Mesendoderm (in vitro differentiated cells): ENCODE measurements around the gene TGFBR1.
A peak's percentile ranks its signal among the peaks of the same experiment; 100 is the strongest.

Source experiments
- DNase-seq: peaks from one replicate; pipeline ENCODE4 v3.0.0; 2013
- H2AK5ac ChIP-seq: 2 replicates; pipeline ENCODE4 v1.6.1; 2013; ENCODE audit warnings: low read length, inconsistent platforms
- H2BK120ac ChIP-seq: 2 replicates; pipeline ENCODE4 v1.6.1; 2013; ENCODE audit warnings: low read depth, mild to moderate bottlenecking, low read length, moderate library complexity, mixed read lengths
- H2BK15ac ChIP-seq: replicated peaks from 2 replicates; pipeline ENCODE4 v1.6.1; 2013; ENCODE audit warnings: low read depth, mild to moderate bottlenecking, moderate library complexity
- H2BK5ac ChIP-seq: 2 replicates; pipeline ENCODE4 v1.6.1; 2013; ENCODE audit warnings: low read length, inconsistent platforms
- H3K18ac ChIP-seq: 2 replicates; pipeline ENCODE4 v1.6.1; 2013; ENCODE audit warnings: mild to moderate bottlenecking, low read length, mixed read lengths
- H3K23ac ChIP-seq: one replicate; pipeline ENCODE4 v1.6.1; 2013; ENCODE audit warnings: low read length
- H3K27ac ChIP-seq: 2 replicates; pipeline ENCODE4 v1.5.1; 2013; ENCODE audit warnings: low read depth, mild to moderate bottlenecking, inconsistent platforms, low read length, moderate library complexity
- H3K27me3 ChIP-seq: 2 replicates; pipeline ENCODE4 v1.6.1; 2013; ENCODE audit warnings: low read length, control low read depth, mild to moderate bottlenecking, inconsistent platforms; ENCODE audit not compliant: insufficient read depth, poor library complexity
- H3K36me3 ChIP-seq: 2 replicates; pipeline ENCODE4 v1.6.1; 2013; ENCODE audit warnings: low read length, inconsistent platforms; ENCODE audit not compliant: control insufficient read depth, insufficient read depth
- H3K4ac ChIP-seq: one replicate; pipeline ENCODE4 v1.6.1; 2013; ENCODE audit warnings: low read depth, mild to moderate bottlenecking, low read length, moderate library complexity
- H3K4me1 ChIP-seq: 2 replicates; pipeline ENCODE4 v1.6.1; 2013; ENCODE audit warnings: low read depth, low read length, inconsistent platforms; ENCODE audit not compliant: control insufficient read depth
- H3K4me2 ChIP-seq: 2 replicates; pipeline ENCODE4 v1.6.1; 2013; ENCODE audit warnings: low read length
- H3K4me3 ChIP-seq: 2 replicates; pipeline ENCODE4 v1.5.1; 2013; ENCODE audit warnings: mild to moderate bottlenecking, low read length
- H3K56ac ChIP-seq: one replicate; pipeline ENCODE4 v1.6.1; 2013; ENCODE audit warnings: low read length
- H3K79me1 ChIP-seq: 2 replicates; pipeline ENCODE4 v1.6.1; 2013; ENCODE audit warnings: low read length, inconsistent platforms
- H3K79me2 ChIP-seq: 2 replicates; pipeline ENCODE4 v1.6.1; 2013; ENCODE audit warnings: mild to moderate bottlenecking, low read length; ENCODE audit not compliant: control insufficient read depth, insufficient read depth
- H3K9ac ChIP-seq: 2 replicates; pipeline ENCODE4 v1.6.1; 2013; ENCODE audit warnings: low read length, inconsistent platforms
- H4K5ac ChIP-seq: one replicate; pipeline ENCODE4 v1.6.1; 2013; ENCODE audit warnings: low read length
- H4K8ac ChIP-seq: one replicate; pipeline ENCODE4 v1.6.1; 2013; ENCODE audit warnings: low read depth, mild to moderate bottlenecking, control low read depth, low read length, moderate library complexity
- WGBS: extraction: QIAGEN DNeasy Blood & Tissue Kit; methylation state at CpG from one replicate; pipeline ENCODE4 v1.1.7; 2013; ENCODE audit warnings: low lambda C conversion rate, missing lambda C conversion rate; ENCODE audit not compliant: insufficient coverage; ENCODE audit errors: extremely low coverage; 5-methylcytosine and 5-hydroxymethylcytosine counted together

Gene TGFBR1

DNA sequence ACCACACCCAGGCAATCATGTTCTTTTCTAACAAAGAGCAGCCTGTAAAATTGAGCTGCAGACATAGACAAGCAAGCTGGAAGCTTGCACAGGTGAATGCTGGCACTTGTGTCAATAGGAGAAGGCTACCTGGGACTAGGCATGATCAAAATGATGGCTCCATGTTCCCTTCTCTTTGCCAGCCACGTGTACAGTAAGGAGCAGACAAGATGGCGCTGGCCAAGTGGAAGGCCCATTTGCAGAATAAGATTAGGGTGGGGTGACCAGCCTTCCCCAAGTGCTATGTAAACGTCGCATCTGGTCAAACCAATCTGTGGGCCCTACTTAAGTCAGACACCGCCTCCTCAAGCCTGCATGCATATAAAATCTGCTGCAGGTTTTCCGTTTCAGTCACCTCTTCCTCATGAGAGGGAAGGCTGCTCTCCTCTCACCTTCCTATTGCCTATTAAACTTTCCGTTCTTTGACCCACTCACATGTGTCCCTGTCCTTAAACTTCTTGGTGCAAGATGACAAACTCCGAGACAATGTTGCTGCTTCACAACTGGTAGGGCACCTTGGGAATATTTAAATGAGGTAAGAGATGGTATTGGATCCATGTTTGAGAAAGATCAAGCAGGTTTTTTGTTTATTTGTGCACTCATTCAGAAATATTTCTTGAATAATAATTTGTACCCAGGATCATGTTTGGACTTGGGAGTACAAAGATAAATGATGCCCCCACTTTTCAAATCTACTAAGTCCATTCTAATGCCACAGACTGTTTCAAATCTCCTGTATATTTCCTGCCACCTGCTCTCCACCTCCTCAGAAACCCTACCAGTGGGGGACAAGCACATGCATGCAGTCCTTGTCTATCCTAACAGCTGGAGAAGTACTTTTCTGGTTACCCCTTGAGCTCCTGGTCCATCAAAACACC is 30.7 kb upstream of the TGFBR1 start:
- Histone ChIP-seq H2BK15ac (no peak overlapping the region), H3K9ac (no peak overlapping the region), H3K4ac (no peak overlapping the region), H4K5ac (no peak overlapping the region), H2AK5ac (no peak overlapping the region), H2BK5ac (no peak overlapping the region), H4K8ac (no peak overlapping the region), H3K27me3 (no peaks in the 10 kb centered on the region), H3K36me3 (no peaks in the 10 kb centered on the region), H3K79me1 (no peaks in the 10 kb centered on the region), H3K4me3 (no peak overlapping the region), H3K56ac (no peak overlapping the region), H3K79me2 (no peaks in the 10 kb centered on the region), H3K4me1 (peaks cover 4% of the 10 kb centered on the region), H3K27ac (no peak overlapping the region), H3K18ac (no peak overlapping the region), H2BK120ac (no peak overlapping the region), H3K23ac (no peak overlapping the region), H3K4me2 (no peak overlapping the region)
- WGBS: no CpG with 5 or more reads among the region's 8 CpGs
- no peak for DNase-seq

DNA sequence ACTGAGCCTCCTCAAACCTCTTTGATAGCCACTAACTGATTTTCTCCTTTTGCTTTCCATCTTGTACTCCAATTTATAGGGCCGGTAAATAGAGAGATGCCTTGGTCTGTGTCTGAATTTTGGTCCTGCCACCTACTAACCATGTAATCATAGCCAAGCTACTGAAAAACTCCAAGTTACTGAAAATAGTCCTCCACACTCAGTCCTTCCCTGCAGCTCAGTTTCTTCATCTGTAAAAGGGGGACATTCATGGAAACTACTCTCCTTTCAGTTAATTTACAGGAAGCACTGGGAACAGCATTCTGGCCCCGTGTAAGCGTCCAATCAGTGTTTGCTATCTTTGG is 30.0 kb upstream of the TGFBR1 start:
- no peak overlapping the region for H3K4ac ChIP-seq
- no peak overlapping the region for H3K56ac ChIP-seq
- no peaks in the 10 kb centered on the region for H3K79me2 ChIP-seq
- H3K79me1 ChIP-seq: no peaks in the 10 kb centered on the region
- H2BK5ac ChIP-seq: no peak overlapping the region
- no CpG with 5 or more reads among the region's 3 CpGs for WGBS
- no peak overlapping the region for H3K4me3 ChIP-seq
- peaks cover 4% of the 10 kb centered on the region for H3K4me1 ChIP-seq
- no peak overlapping the region for H3K9ac ChIP-seq
- H3K18ac ChIP-seq: no peak overlapping the region
- no peaks in the 10 kb centered on the region for H3K36me3 ChIP-seq
- no peak overlapping the region for H4K5ac ChIP-seq
- H3K27me3 ChIP-seq: no peaks in the 10 kb centered on the region
- H2AK5ac ChIP-seq: no peak overlapping the region
- H3K23ac ChIP-seq: no peak overlapping the region
- H3K27ac ChIP-seq: no peak overlapping the region
- no peak for DNase-seq
- H2BK120ac ChIP-seq: no peak overlapping the region
- H4K8ac ChIP-seq: no peak overlapping the region
- H3K4me2 ChIP-seq: no peak overlapping the region
- no peak overlapping the region for H2BK15ac ChIP-seq

DNA sequence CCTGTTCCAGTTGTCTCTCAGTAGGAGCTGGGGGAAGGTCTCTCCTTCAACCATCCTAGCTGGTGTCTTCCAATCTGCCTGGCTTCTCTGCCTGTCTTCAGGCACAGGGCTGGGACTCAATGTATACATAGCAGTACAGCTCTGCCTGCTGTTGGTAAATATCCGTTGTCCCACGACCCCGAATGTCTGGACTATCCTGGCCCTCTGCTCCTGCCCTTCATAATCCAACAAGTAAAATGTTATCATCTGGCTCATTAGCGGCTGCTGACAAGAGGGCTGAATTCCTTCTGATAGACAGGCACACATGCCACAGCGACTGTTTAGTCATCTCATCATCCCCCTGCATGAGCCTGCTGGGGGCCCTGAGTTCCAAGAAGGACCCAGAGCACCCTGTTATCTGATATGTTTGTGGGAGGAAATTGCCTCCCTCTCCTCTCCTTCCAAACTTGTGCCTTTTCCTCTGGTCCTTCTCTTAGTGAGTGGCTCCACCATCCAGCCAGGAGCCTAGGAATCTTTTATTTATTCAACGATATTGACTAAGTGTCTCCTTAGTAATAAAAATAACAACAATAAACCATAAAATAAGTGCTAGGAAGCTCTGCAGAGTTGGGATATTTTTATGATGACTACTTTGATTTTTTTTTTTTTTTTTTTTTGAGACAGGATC is 29.5 kb upstream of the TGFBR1 start:
- H3K4me2 ChIP-seq: no peak overlapping the region
- no CpG with 5 or more reads among the region's 6 CpGs for WGBS
- no peak overlapping the region for H3K27ac ChIP-seq

GRCh38 chr9:99076030-99076429 is 28.9 kb upstream of the TGFBR1 start:
- H2BK5ac ChIP-seq: peak overlapping the region; percentile 74
- H3K4me1 ChIP-seq: peaks cover 4% of the 10 kb centered on the region
- no peaks in the 10 kb centered on the region for H3K79me2 ChIP-seq
- no peaks in the 10 kb centered on the region for H3K79me1 ChIP-seq
- no peak overlapping the region for H2AK5ac ChIP-seq
- H3K18ac ChIP-seq: no peak overlapping the region
- H2BK15ac ChIP-seq: no peak overlapping the region
- H3K56ac ChIP-seq: peak overlapping the region; percentile 2
- no peak overlapping the region for H4K5ac ChIP-seq
- no peak overlapping the region for H2BK120ac ChIP-seq
- H3K4ac ChIP-seq: no peak overlapping the region
- H3K4me3 ChIP-seq: no peak overlapping the region
- no CpG with 5 or more reads among the region's 4 CpGs for WGBS
- no peaks in the 10 kb centered on the region for H3K27me3 ChIP-seq
- no peak overlapping the region for H3K4me2 ChIP-seq
- H3K23ac ChIP-seq: no peak overlapping the region
- H3K36me3 ChIP-seq: no peaks in the 10 kb centered on the region
- no peak overlapping the region for H3K9ac ChIP-seq
- H3K27ac ChIP-seq: peak overlapping the region; percentile 1
- H4K8ac ChIP-seq: no peak overlapping the region
- DNase-seq: no peak

More for the DNA sequence above, 29.5 kb upstream of the TGFBR1 start:
- no peak overlapping the region for H2AK5ac ChIP-seq
- no peak overlapping the region for H4K5ac ChIP-seq
- no peak overlapping the region for H3K56ac ChIP-seq
- H2BK120ac ChIP-seq: no peak overlapping the region
- no peak overlapping the region for H3K4ac ChIP-seq
- H2BK5ac ChIP-seq: peak overlapping the region; percentile 21
- H3K79me2 ChIP-seq: no peaks in the 10 kb centered on the region
- no peak overlapping the region for H4K8ac ChIP-seq
- no peak overlapping the region for H3K4me3 ChIP-seq
- peak; percentile 81 for DNase-seq
- H3K79me1 ChIP-seq: no peaks in the 10 kb centered on the region
- no peak overlapping the region for H3K18ac ChIP-seq
- no peak overlapping the region for H3K23ac ChIP-seq
- no peaks in the 10 kb centered on the region for H3K36me3 ChIP-seq
- peaks cover 4% of the 10 kb centered on the region for H3K4me1 ChIP-seq
- H2BK15ac ChIP-seq: no peak overlapping the region
- H3K27me3 ChIP-seq: no peaks in the 10 kb centered on the region
- H3K9ac ChIP-seq: no peak overlapping the region

DNA sequence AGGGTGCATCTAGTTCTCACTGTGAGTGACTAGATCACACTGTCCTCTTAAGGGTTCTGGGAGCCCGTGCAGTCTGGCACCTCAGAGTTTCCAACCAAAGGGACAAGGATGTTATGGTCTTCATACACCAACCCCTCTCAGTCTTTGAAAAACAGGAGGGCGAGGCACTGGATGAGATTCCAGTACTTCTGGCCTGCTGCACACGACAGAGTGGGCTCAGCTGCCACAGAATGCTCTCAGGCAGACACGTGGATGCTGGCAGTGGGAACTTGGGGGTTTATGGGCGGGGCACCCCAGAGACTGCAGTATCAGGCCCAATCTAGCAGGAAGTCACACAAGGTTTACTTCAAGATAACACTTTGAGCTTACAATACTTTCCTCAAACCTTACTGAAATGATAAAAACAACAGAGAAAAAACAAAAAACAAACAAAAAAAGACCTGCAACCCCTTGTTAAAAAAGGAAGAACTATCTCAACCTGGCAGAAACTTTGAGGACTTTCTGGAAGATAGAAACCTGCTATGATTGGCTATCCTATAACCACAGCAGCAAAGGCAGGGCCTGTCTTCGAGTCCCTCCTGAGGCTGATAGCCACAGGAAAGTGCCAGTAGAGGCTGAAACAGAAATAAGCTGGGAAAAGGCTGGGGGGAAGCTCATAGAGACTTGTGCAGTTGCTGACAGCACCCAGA is 28.3 kb upstream of the TGFBR1 start:
- Histone ChIP-seq H3K56ac (peak overlapping the region; percentile 29), H2BK5ac (peak overlapping the region; percentile 74), H3K9ac (no peak overlapping the region), H3K27me3 (no peaks in the 10 kb centered on the region), H3K36me3 (no peaks in the 10 kb centered on the region), H3K4me1 (peaks cover 4% of the 10 kb centered on the region), H3K4me3 (no peak overlapping the region), H3K27ac (peak overlapping the region; percentile 1), H3K79me1 (no peaks in the 10 kb centered on the region), H2AK5ac (no peak overlapping the region), H4K8ac (no peak overlapping the region), H3K4me2 (no peak overlapping the region), H2BK15ac (no peak overlapping the region), H4K5ac (no peak overlapping the region), H3K23ac (no peak overlapping the region), H3K4ac (no peak overlapping the region), H2BK120ac (no peak overlapping the region), H3K79me2 (no peaks in the 10 kb centered on the region), H3K18ac (no peak overlapping the region)
- DNase-seq: peak; percentile 72
- WGBS: no CpG with 5 or more reads among the region's 6 CpGs
